Activated CD4-positive, alpha-beta T cell treated with anti-CD3 and anti-CD28 coated beads, Interleukin-2, amount 10 ng/mL, durations not matched to agents 24 days and 14 days (primary cell): ENCODE results near the gene TUSC2. TPM values are rescaled to one million over a fixed set of nuclear protein-coding genes. Genes with fewer than 3 reads are reported as not detected.

Source experiments
- DNase-seq: peaks from one replicate; pipeline ENCODE4 v3.0.0; 2022
- H3K27ac Mint-ChIP-seq: one replicate; pipeline ENCODE4 v1.8.0; 2022; ENCODE audit warnings: mild to moderate bottlenecking, mixed read lengths
- H3K27me3 Mint-ChIP-seq: one replicate; pipeline ENCODE4 v1.8.0; 2022; ENCODE audit warnings: mixed read lengths
- H3K36me3 Mint-ChIP-seq: one replicate; pipeline ENCODE4 v1.8.0; 2022; ENCODE audit warnings: low read depth, mild to moderate bottlenecking, mixed read lengths
- H3K4me1 Mint-ChIP-seq: one replicate; pipeline ENCODE4 v1.8.0; 2021; ENCODE audit warnings: mixed read lengths
- H3K4me3 Mint-ChIP-seq: one replicate; pipeline ENCODE4 v1.8.0; 2022; ENCODE audit warnings: mild to moderate bottlenecking, moderate library complexity, mixed read lengths
- H3K9me3 Mint-ChIP-seq: one replicate; pipeline ENCODE4 v1.8.0; 2021; ENCODE audit warnings: mixed read lengths
- intact Hi-C: fragments of 100-400 bp; cut with micrococcal nuclease; formaldehyde crosslinking; loops from one replicate; pipeline ENCODE4 v1.15.1; 2023
- total RNA-seq: library from RNA; stranded (reverse); gene quantifications from 2 replicates; pipeline ENCODE4 v1.2.3, GENCODE V29; 2022

Gene TUSC2
- total RNA-seq, 1 donor from 2014 or later: 25.0 TPM

DNA sequence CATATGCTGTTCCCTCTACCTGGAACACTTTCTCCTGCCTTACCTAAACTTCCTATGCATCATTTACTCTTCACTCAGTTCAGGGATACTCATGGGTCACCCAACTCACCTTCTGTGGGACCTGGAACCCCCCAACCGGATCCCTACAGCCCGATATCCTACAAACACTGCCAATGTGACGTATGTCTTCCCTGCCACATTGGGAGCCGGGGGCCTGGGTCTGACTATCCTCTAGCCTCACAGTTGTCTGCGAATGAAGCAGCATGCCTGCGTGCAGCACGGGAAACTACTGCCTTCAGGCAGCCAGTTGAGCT lies 22.1 kb upstream of the TUSC2 start:
- intact Hi-C loops: loop anchor here (1.0 to 2.0 kb wide), 4 partner anchors 10 to 219 kb away; partner anchors contain the start of genes HEMK1, HYAL3, NAA80 and RASSF1
- Mint-ChIP-seq H3K4me3 (peak overlapping the region; percentile 95), H3K4me1 (peaks cover 41% of the 10 kb centered on the region), H3K36me3 (peaks cover 35% of the 10 kb centered on the region), H3K27ac (peak overlapping the region; percentile 97), H3K27me3 (no peaks in the 10 kb centered on the region), H3K9me3 (no peaks in the 10 kb centered on the region)
- no peak for DNase-seq

GRCh38 chr3:50347187-50347813 lies 19.3 kb upstream of the TUSC2 start:
- Mint-ChIP-seq H3K27ac (no peak overlapping the region), H3K36me3 (peaks cover 26% of the 10 kb centered on the region), H3K4me1 (peaks cover 44% of the 10 kb centered on the region), H3K27me3 (no peaks in the 10 kb centered on the region), H3K4me3 (no peak overlapping the region), H3K9me3 (no peaks in the 10 kb centered on the region)
- intact Hi-C loops: loop anchor here (1.0 kb wide), 1 partner anchor 195 kb away; no protein-coding TSS in a partner anchor
- DNase-seq: peak; percentile 91

GRCh38 chr3:50345586-50346234 lies 17.7 kb upstream of the TUSC2 start, which contains the start of gene ZMYND10:
Gene ZMYND10 (minus strand): TSS chr3:50345732. CDS start chr3:50345579, 153 bp downstream.
- H3K4me1 Mint-ChIP-seq: peaks cover 41% of the 10 kb centered on the region
- intact Hi-C loops: no loop called here

GRCh38 chr3:50345008-50345407 lies 17.0 kb upstream of the TUSC2 start:
- Mint-ChIP-seq H3K36me3 (peaks cover 17% of the 10 kb centered on the region), H3K27me3 (no peaks in the 10 kb centered on the region), H3K9me3 (no peaks in the 10 kb centered on the region), H3K4me1 (peaks cover 36% of the 10 kb centered on the region), H3K4me3 (no peak overlapping the region), H3K27ac (no peak overlapping the region)
- intact Hi-C loops: no loop called here
- peak; percentile 62 for DNase-seq

More at GRCh38 chr3:50345586-50346234, 17.7 kb upstream of the TUSC2 start, which contains the start of gene ZMYND10:
- H3K27ac Mint-ChIP-seq: peak within 1 kb of the TSS; percentile 57
- H3K4me3 Mint-ChIP-seq: peak within 1 kb of the TSS; percentile 79
- peaks cover 20% of the 10 kb centered on the region for H3K36me3 Mint-ChIP-seq
- H3K27me3 Mint-ChIP-seq: no peaks in the 10 kb centered on the region
- no peaks in the 10 kb centered on the region for H3K9me3 Mint-ChIP-seq
- DNase-seq: peak; percentile 95

- Mint-ChIP-seq H3K27me3 (no peaks in the 10 kb centered on the region), H3K4me3 (no peak overlapping the region), H3K9me3 (no peaks in the 10 kb centered on the region), H3K4me1 (peaks cover 40% of the 10 kb centered on the region), H3K36me3 (peaks cover 18% of the 10 kb centered on the region), H3K27ac (peak overlapping the region; percentile 29)
- intact Hi-C loops: no loop called here
- DNase-seq: peak; percentile 68
These were observed 15.0 kb upstream of the TUSC2 start for GRCh38 chr3:50342813-50343633.

- no peaks in the 10 kb centered on the region for H3K9me3 Mint-ChIP-seq
- peak overlapping the region; percentile 54 for H3K4me3 Mint-ChIP-seq
- no peaks in the 10 kb centered on the region for H3K27me3 Mint-ChIP-seq
- H3K36me3 Mint-ChIP-seq: peaks cover 17% of the 10 kb centered on the region
- peaks cover 39% of the 10 kb centered on the region for H3K4me1 Mint-ChIP-seq
- peak; percentile 63 for DNase-seq
- H3K27ac Mint-ChIP-seq: peak overlapping the region; percentile 19
- intact Hi-C loops: no loop called here
These were observed 14.1 kb upstream of the TUSC2 start for GRCh38 chr3:50341996-50342650.

DNA sequence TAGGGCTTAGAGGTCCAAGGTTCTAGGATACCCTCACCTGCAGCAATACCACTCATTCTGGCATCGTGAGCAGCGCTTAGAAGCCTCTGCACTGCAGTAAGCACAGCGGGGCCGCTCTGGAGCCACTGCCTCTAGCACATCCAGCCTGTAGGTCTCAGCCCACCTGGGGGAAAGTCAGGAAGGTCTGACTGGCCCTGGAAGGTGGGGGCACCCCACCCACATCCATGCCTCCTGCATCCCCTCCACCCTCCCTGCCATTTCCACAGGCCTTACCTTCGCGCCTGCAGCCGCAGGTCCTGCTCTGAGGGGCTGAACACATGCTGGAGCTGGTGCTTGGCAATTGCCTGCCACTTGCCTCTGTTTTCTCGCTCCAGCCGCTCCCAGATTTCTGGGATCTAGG lies 13.5 kb upstream of the TUSC2 start:
- intact Hi-C loops: no loop called here
- DNase-seq: no peak
- Mint-ChIP-seq H3K27ac (peak overlapping the region; percentile 94), H3K4me3 (peak overlapping the region; percentile 85), H3K9me3 (no peaks in the 10 kb centered on the region), H3K36me3 (peaks cover 19% of the 10 kb centered on the region), H3K4me1 (peaks cover 39% of the 10 kb centered on the region), H3K27me3 (no peaks in the 10 kb centered on the region)

DNA sequence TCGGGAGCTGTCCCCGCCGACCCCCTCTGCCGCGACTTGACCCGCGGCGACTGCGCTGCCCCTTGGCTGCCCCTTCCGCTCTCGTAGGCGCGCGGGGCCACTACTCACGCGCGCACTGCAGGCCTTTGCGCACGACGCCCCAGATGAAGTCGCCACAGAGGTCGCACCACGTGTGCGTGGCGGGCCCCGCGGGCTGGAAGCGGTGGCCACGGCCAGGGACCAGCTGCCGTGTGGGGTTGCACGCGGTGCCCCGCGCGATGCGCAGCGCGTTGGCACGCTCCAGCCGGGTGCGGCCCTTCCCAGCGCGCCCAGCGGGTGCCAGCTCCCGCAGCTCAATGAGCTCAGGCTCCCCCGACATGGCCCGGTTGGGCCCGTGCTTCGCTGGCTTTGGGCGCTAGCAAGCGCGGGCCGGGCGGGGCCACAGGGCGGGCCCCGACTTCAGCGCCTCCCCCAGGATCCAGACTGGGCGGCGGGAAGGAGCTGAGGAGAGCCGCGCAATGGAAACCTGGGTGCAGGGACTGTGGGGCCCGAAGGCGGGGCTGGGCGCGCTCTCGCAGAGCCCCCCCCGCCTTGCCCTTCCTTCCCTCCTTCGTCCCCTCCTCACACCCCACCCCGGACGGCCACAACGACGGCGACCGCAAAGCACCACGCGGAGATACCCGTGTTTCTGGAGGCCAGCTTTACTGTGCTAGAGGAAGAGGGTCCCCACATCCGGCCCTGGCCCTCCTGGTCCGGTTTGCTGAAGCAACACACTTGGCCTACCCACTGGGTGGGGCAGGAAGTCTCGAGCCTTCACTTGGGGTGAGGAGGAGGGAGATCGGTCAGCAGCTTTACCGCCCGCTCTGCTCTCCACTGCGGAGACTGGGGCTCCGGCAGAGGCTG lies 12.7 kb upstream of the TUSC2 start, which contains the start of gene RASSF1:
TSS of gene RASSF1 (minus strand) at position 389 of the 882 bp plus-strand sequence. CDS start at position 358, 31 bp downstream.
- Mint-ChIP-seq H3K27me3 (no peaks in the 10 kb centered on the region), H3K36me3 (peaks cover 28% of the 10 kb centered on the region), H3K4me1 (peaks cover 42% of the 10 kb centered on the region), H3K9me3 (no peaks in the 10 kb centered on the region), H3K4me3 (peak within 1 kb of the TSS; percentile 85), H3K27ac (peak within 1 kb of the TSS; percentile 99)
- intact Hi-C loops: loop anchor here (1.0 kb wide), 1 partner anchor 10 kb away; the partner anchor contains the start of genes CYB561D2 and NPRL2
- DNase-seq: peak; percentile 94

DNA sequence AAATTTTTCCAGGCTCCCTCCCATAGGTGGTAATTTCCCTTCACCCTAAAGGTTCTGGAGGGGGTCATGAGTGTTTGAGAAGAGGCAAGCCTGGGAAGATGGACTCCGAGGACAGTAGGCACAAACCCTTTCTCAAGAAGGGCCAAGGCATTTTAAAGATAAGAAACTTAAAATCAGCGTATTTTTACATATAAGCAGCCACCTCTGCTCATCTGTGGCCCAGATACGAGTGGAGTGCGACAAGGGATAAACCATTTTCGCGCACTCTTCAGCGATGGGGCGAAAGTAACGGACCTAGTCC lies 12.1 kb upstream of the TUSC2 start:
- H3K4me1 Mint-ChIP-seq: peaks cover 46% of the 10 kb centered on the region
- intact Hi-C loops: loop anchor here (1.0 kb wide), 1 partner anchor 10 kb away; the partner anchor contains the start of genes CYB561D2 and NPRL2

GRCh38 chr3:50339485-50340146 lies 11.6 kb upstream of the TUSC2 start:
- no peaks in the 10 kb centered on the region for H3K27me3 Mint-ChIP-seq
- no peak for DNase-seq
- intact Hi-C loops: loop anchor here (1.0 to 5.0 kb wide), 4 partner anchors 11 to 273 kb away; partner anchors contain the start of genes C3orf18, CISH, CYB561D2 and GNAI2
- peaks cover 47% of the 10 kb centered on the region for H3K4me1 Mint-ChIP-seq
- peak overlapping the region; percentile 99 for H3K27ac Mint-ChIP-seq
- H3K9me3 Mint-ChIP-seq: no peaks in the 10 kb centered on the region
- peak overlapping the region; percentile 85 for H3K4me3 Mint-ChIP-seq
- H3K36me3 Mint-ChIP-seq: peaks cover 32% of the 10 kb centered on the region

More for the DNA sequence above, 12.1 kb upstream of the TUSC2 start:
- no peak for DNase-seq
- no peaks in the 10 kb centered on the region for H3K27me3 Mint-ChIP-seq
- peak overlapping the region; percentile 85 for H3K4me3 Mint-ChIP-seq
- no peaks in the 10 kb centered on the region for H3K9me3 Mint-ChIP-seq
- H3K27ac Mint-ChIP-seq: peak overlapping the region; percentile 99
- peaks cover 31% of the 10 kb centered on the region for H3K36me3 Mint-ChIP-seq

DNA sequence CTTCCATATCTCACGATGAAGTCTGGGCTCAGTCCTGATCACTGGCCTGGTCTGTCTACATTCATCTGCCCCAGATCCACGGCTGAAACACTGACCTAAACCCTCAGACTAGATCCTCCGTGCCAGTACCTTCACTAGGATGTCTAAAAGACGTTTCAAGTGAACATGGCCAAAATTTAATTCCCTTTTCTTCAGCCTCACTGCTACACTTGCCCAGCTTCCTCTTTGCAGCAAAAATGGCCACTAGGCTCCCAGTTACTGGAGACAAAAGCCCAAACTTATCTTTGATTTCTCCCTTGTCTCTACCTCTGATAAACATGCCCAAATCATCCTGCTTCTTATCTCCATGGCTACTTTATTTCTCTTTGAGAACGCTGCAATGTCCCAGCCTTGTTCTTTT lies 10.9 kb upstream of the TUSC2 start:
- peaks cover 38% of the 10 kb centered on the region for H3K36me3 Mint-ChIP-seq
- no peaks in the 10 kb centered on the region for H3K27me3 Mint-ChIP-seq
- H3K9me3 Mint-ChIP-seq: no peaks in the 10 kb centered on the region
- H3K27ac Mint-ChIP-seq: peak overlapping the region; percentile 99
- peak; percentile 64 for DNase-seq
- intact Hi-C loops: loop anchor here (5.0 kb wide), 3 partner anchors 102 to 273 kb away; partner anchors contain the start of genes C3orf18, CISH, GNAI2 and HEMK1
- H3K4me1 Mint-ChIP-seq: peaks cover 53% of the 10 kb centered on the region
- peak overlapping the region; percentile 85 for H3K4me3 Mint-ChIP-seq
